Neural crest cell (in vitro differentiated cells): ENCODE measurements around the gene GP2. TPM values are rescaled to one million over a fixed set of nuclear protein-coding genes. Genes with fewer than 3 reads are reported as not detected.
A peak's percentile ranks its signal among the peaks of the same experiment; 100 is the strongest.

Experiments used
- DNase-seq: peaks from one replicate; pipeline ENCODE4 v3.0.0; 2021; ENCODE audit warnings: low read depth, mixed read lengths, low spot score
- H3K27ac Mint-ChIP-seq: one replicate; pipeline ENCODE4 v1.8.0; 2021; ENCODE audit warnings: mild to moderate bottlenecking, mixed read lengths; ENCODE audit not compliant: unreplicated experiment
- H3K27me3 Mint-ChIP-seq: 2 replicates; pipeline ENCODE4 v1.8.0; 2021; ENCODE audit warnings: low read depth, mild to moderate bottlenecking, mixed read lengths
- H3K36me3 Mint-ChIP-seq: 2 replicates; pipeline ENCODE4 v1.8.0; 2021; ENCODE audit warnings: low read depth, mild to moderate bottlenecking, mixed read lengths
- H3K4me1 Mint-ChIP-seq: 2 replicates; pipeline ENCODE4 v1.8.0; 2021; ENCODE audit warnings: mixed read lengths
- H3K4me3 Mint-ChIP-seq: one replicate; pipeline ENCODE4 v1.8.0; 2021; ENCODE audit warnings: mild to moderate bottlenecking, mixed read lengths
- H3K9me3 Mint-ChIP-seq: 2 replicates; pipeline ENCODE4 v1.8.0; 2021; ENCODE audit warnings: mixed read lengths
- long read RNA-seq: library from polyadenylated mRNA; unstranded; transcript quantifications from one replicate; pipeline ENCODE4 v2.0.0, GENCODE V29; 2020
- total RNA-seq: library from RNA; stranded (reverse); gene quantifications from 2 replicates; pipeline ENCODE4 v1.2.1, GENCODE V29; 2021
- TF ChIP-seq, protein P1 (sequence below): fragments of 200-600 bp; sonication (generic); conservative IDR thresholded peaks from 2 replicates; pipeline ENCODE4 v1.5.0; 2021; ENCODE audit warnings: antibody characterized with exemption, mild to moderate bottlenecking

Gene GP2
- total RNA-seq: not detected in 2 replicates
- long read RNA-seq: 0 reads

DNA sequence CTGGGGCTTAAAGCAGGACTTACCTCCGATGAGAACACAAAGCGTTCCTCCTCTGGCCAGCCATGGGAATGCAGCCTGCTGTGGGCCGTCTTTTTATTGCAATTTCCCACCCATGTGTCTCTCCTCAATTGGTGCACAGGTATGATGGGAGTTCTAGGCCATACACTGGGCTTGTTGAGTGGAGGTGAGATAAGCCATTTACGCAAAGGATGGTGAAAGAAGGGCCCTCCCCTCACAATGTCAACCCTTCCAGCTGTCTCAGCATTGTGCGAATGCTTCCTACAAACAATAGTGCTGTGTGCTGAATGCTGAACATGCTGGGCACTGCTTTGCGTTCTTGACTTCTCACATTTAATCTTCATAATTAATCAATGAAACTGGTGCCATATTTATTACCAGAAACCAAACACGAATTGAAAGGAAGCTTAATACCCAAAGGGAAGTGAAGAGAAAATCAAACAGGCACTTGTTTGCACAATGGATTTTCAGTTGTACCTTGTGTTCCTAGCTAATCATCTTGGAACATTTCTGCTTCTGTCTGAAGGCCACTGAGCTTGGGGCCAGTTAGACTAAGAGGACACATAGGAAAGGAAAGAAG lies at the start of gene GP2:
Gene GP2, minus strand, starts transcription at position 70 of the 598 bp plus-strand sequence. CDS start 1,082 bp downstream, outside the sequence.
- TF ChIP-seq, protein P1, sequence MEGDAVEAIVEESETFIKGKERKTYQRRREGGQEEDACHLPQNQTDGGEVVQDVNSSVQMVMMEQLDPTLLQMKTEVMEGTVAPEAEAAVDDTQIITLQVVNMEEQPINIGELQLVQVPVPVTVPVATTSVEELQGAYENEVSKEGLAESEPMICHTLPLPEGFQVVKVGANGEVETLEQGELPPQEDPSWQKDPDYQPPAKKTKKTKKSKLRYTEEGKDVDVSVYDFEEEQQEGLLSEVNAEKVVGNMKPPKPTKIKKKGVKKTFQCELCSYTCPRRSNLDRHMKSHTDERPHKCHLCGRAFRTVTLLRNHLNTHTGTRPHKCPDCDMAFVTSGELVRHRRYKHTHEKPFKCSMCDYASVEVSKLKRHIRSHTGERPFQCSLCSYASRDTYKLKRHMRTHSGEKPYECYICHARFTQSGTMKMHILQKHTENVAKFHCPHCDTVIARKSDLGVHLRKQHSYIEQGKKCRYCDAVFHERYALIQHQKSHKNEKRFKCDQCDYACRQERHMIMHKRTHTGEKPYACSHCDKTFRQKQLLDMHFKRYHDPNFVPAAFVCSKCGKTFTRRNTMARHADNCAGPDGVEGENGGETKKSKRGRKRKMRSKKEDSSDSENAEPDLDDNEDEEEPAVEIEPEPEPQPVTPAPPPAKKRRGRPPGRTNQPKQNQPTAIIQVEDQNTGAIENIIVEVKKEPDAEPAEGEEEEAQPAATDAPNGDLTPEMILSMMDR: peak; percentile 30
- Mint-ChIP-seq H3K36me3 (no peaks in the 10 kb centered on the region), H3K4me3 (no peak within 1 kb of the TSS), H3K4me1 (peaks cover under 1% of the 10 kb centered on the region), H3K27ac (no peak within 1 kb of the TSS), H3K27me3 (peaks cover 88% of the 10 kb centered on the region), H3K9me3 (no peaks in the 10 kb centered on the region)
- no peak for DNase-seq

DNA sequence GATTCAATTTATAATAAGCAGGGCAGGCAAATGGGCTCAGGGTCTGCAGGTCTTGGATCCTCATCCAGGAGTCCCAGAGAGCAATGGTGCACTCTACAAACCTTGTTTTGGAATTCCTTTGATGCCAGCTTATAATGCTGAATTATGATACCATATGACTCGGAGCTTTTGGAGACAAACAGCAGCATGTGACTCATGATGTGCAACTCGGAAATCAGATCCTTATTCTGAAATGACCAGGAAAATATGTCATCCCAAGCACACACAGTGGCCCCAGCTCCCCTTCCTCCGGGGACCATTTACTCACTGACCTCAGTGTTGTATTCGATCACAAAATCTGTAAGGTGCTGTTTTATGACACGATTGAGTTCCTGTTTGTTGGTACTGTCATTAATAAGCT lies 45.4 kb upstream of the GP2 start:
- Mint-ChIP-seq H3K27me3 (peaks cover 31% of the 10 kb centered on the region), H3K27ac (no peak overlapping the region), H3K9me3 (no peaks in the 10 kb centered on the region), H3K36me3 (no peaks in the 10 kb centered on the region), H3K4me3 (no peak overlapping the region), H3K4me1 (peaks cover 4% of the 10 kb centered on the region)
- TF ChIP-seq, protein P1: no peak
- no peak for DNase-seq

DNA sequence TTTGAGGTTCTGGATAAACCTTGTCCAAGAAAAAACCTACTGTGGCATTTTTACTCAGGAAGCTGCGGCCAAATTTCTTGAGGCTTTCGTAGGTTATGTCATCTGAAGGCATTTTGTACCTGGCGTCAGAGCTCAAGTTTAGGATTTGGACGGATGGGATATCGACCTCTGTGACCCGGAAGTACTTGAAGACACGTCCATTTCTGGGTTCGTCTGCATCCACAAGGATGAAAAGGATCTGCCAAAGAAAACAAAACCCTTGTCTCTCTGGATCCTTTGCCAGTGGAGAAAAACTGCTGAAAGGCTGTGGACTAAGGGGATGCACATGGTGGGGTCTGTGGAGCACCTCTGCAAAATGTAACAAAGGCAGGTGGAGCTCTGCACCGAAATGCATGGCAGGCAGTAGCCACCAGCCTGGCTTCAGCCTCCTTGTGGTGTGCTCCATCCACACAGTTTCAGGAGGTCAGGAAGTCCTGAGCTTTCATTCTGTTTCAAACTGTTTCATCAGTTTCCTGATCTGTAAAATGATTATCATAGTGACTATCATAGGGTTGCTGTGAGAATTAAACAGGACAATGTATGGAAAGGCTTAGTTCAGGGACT lies 42.2 kb upstream of the GP2 start:
- no peak for DNase-seq
- Mint-ChIP-seq H3K4me1 (peaks cover 4% of the 10 kb centered on the region), H3K9me3 (no peaks in the 10 kb centered on the region), H3K36me3 (no peaks in the 10 kb centered on the region), H3K4me3 (no peak overlapping the region), H3K27me3 (peaks cover 38% of the 10 kb centered on the region), H3K27ac (no peak overlapping the region)
- TF ChIP-seq, protein P1: no peak

DNA sequence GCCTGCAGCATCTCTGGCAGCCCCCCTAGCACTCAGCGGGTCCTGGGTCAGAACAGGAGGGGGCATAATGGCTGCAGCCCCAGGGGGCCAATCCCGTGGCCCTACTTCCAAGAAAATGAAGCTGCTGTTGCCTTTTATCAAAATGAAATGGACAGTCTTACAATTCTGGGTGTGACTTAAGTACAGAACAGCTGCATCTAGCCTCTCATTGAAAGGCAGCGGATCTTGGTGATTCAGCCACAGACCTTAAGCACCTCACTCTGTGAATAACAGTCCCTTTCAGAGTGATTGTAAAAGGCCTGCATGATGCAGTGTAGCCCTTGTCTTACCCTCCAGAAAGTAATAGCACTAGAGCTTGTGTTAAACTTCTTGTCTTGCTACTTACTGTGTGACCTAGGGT lies 36.7 kb upstream of the GP2 start:
- no peak overlapping the region for H3K4me3 Mint-ChIP-seq
- no peak overlapping the region for H3K27ac Mint-ChIP-seq
- DNase-seq: no peak
- TF ChIP-seq, protein P1: no peak
- H3K27me3 Mint-ChIP-seq: peaks cover 66% of the 10 kb centered on the region
- no peaks in the 10 kb centered on the region for H3K36me3 Mint-ChIP-seq
- no peaks in the 10 kb centered on the region for H3K4me1 Mint-ChIP-seq
- H3K9me3 Mint-ChIP-seq: no peaks in the 10 kb centered on the region

DNA sequence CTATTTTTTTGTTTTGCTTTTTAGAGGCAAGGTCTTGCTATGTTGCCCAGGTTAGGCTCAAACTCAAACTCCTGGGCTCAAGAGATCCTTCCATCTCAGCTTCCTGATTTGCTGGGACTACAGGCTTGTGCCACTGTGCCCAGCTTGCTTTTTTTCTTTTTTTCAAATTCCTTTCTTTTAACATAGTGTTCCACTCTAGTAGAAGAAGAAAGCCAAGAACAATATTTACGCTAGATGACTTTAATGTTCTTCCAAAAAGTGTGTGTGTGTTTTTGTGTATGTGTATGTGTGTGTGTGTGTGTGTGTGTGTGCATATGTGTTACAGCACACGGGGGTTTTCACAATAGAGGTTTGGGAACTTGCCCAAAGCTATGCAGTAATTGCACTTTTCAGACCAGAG lies 35.9 kb upstream of the GP2 start:
- H3K36me3 Mint-ChIP-seq: no peaks in the 10 kb centered on the region

More for the DNA sequence above, 35.9 kb upstream of the GP2 start:
- H3K4me1 Mint-ChIP-seq: no peaks in the 10 kb centered on the region
- H3K9me3 Mint-ChIP-seq: no peaks in the 10 kb centered on the region
- H3K4me3 Mint-ChIP-seq: no peak overlapping the region
- TF ChIP-seq, protein P1: no peak
- H3K27ac Mint-ChIP-seq: no peak overlapping the region
- H3K27me3 Mint-ChIP-seq: peaks cover 70% of the 10 kb centered on the region
- no peak for DNase-seq
